Bronchial epithelial cell (primary cell): ENCODE data around the gene SLC38A5. TPM values are rescaled to one million over a fixed set of nuclear protein-coding genes. Genes with fewer than 3 reads are reported as not detected.

Experiments
- DNase-seq: peaks from one replicate; pipeline ENCODE4 v3.0.0-alpha.2; 2010; ENCODE audit warnings: low read depth
- FAIRE-seq: peaks from 2 replicates; lab custom pipeline; 2011; peaks lifted over from hg19 to GRCh38; lab: Jason Lieb, UNC
- H3K27me3 ChIP-seq: 2 replicates; pipeline ENCODE4 v1.5.1; 2011; ENCODE audit warnings: low read length; ENCODE audit not compliant: control insufficient read depth, insufficient read depth
- H3K36me3 ChIP-seq: 2 replicates; pipeline ENCODE4 v1.5.1; 2011; ENCODE audit warnings: low read length; ENCODE audit not compliant: control insufficient read depth, insufficient read depth
- H3K4me3 ChIP-seq: 2 replicates; pipeline ENCODE4 v1.5.1; 2011; ENCODE audit warnings: mild to moderate bottlenecking, low read depth, low read length, control low read depth
- CTCF ChIP-seq: IDR thresholded peaks from 2 replicates; pipeline ENCODE4 v1.5.1; 2011; ENCODE audit warnings: mild to moderate bottlenecking, moderate library complexity, low read length, control low read depth, inconsistent platforms; ENCODE audit not compliant: insufficient read depth, severe bottlenecking
- total RNA-seq: library from RNA; depleted of rRNA; stranded (reverse); fragments of >200 nt; gene quantifications from 2 replicates; pipeline ENCODE4 v1.2.1, GENCODE V29; 2014

Gene SLC38A5
- total RNA-seq, 1 donor from 2014 or later: 348 TPM

DNA sequence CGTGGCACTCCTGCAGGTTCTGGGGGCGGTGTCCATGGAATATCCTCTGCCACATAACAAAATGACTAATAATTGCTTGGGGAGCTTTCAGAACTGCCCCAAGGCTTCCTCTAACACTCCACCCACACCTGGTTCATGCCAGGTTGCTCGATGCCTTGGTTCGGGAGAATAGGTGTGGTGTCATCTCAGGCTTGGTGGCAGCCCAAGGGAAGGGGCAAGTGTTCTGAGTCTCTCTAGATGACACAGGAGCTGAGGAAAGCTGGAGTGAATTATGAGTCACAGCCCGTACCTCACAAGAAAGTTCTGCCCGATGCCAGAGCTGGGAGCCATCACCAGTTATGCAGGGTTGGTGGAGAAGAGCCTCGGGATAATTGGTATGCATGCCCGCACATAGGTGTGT lies 20.6 kb upstream of the SLC38A5 start:
- Histone ChIP-seq H3K4me3 (no peak overlapping the region), H3K36me3 (no peaks in the 10 kb centered on the region), H3K27me3 (no peaks in the 10 kb centered on the region)
- DNase-seq (peak; percentile 77), FAIRE-seq (peak; percentile 94)
- TF ChIP-seq CTCF: no peak

GRCh38 chrX:48489892-48490291 lies 19.8 kb upstream of the SLC38A5 start:
- Histone ChIP-seq H3K4me3 (no peak overlapping the region), H3K36me3 (no peaks in the 10 kb centered on the region), H3K27me3 (no peaks in the 10 kb centered on the region)
- no peak for FAIRE-seq
- no peak for TF ChIP-seq CTCF
- DNase-seq: peak; percentile 74

GRCh38 chrX:48489296-48489695 lies 19.2 kb upstream of the SLC38A5 start:
- Histone ChIP-seq H3K27me3 (no peaks in the 10 kb centered on the region), H3K36me3 (no peaks in the 10 kb centered on the region), H3K4me3 (no peak overlapping the region)
- TF ChIP-seq CTCF: no peak
- no peak for DNase-seq
- FAIRE-seq: no peak

DNA sequence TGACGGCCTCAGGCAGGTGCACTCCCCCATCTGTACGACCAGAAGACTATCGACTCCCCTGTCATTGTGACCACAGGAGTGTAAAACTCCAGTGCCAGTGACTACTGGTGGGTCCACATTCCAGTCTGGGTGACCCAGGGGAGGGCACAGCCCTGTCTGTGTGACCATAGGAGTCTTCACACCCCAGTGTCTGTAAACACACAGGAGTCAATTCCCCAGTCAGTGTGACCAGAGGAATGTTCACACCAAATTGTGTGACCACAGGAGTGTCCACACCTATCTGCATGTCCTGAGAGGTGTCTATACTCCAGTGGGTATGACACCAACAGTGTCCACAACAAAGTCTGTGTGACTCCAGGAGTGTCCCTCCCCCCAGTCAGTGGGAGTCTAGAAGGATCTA lies 18.0 kb upstream of the SLC38A5 start:
- DNase-seq (no peak), FAIRE-seq (peak; percentile 91)
- no peak overlapping the region for H3K4me3 ChIP-seq
- no peak for TF ChIP-seq CTCF
- H3K27me3 ChIP-seq: no peaks in the 10 kb centered on the region
- H3K36me3 ChIP-seq: no peaks in the 10 kb centered on the region

- Histone ChIP-seq H3K27me3 (no peaks in the 10 kb centered on the region), H3K36me3 (peaks cover 2% of the 10 kb centered on the region), H3K4me3 (no peak overlapping the region)
- DNase-seq (peak; percentile 97), FAIRE-seq (peak; percentile 98)
- TF ChIP-seq CTCF: no peak
Observed at GRCh38 chrX:48487362-48487798, 17.3 kb upstream of the SLC38A5 start.

DNA sequence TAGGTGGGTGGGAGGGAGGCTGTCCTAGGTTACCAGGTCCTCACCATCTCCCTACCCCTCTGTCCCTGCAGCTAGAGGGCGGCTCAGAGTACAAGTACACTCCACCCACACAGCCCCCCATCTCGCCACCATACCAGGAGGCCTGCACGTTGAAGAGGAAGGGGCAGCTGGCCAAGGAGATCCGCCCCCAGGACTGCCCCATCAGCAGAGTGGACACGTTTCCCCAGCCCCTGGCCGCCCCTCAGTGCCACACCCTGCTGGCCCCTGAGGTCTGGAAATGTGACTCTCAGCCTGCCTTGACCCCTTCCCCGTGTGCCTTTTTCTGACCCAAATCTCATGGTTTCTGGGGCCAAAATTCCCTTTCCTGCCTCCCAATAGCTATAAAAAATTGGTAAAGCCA lies 12.5 kb upstream of the SLC38A5 start:
- DNase-seq (no peak), FAIRE-seq (no peak)
- TF ChIP-seq CTCF: no peak
- H3K4me3 ChIP-seq: no peak overlapping the region
- H3K27me3 ChIP-seq: no peaks in the 10 kb centered on the region
- H3K36me3 ChIP-seq: peaks cover 11% of the 10 kb centered on the region
